Muscle of back (tissue), 11 donors: ENCODE measurements around the gene FAM124B. TPM values are rescaled to one million over a fixed set of nuclear protein-coding genes. Genes with fewer than 3 reads are reported as not detected.

Source experiments
- DNase-seq, 3 donors: peaks; one replicate each; pipeline versions ENCODE4 v3.0.0 to v3.0.0-alpha.2; 2013
- polyA plus RNA-seq, 10 donors: library from polyadenylated mRNA; unstranded; fragments of 120-200 nt; gene quantifications; one replicate each; pipeline ENCODE4 v1.2.1, GENCODE V29; 2013; ENCODE audit not compliant: insufficient read length in 10 of 10

FAM124B gene
- polyA plus RNA-seq, 10 donors, result 5.2 to 10.2 (median 7.9) TPM

GRCh38 chr2:224347176-224348051, 54.5 kb downstream of the FAM124B start:
- no peak for DNase-seq

- no peak for DNase-seq
Observed at GRCh38 chr2:224345492-224345891, 56.4 kb downstream of the FAM124B start.

- DNase-seq, result no peak
Observed at GRCh38 chr2:224343226-224343625, 58.7 kb downstream of the FAM124B start.

- peak in 1 of 3 donors; percentile 23 for DNase-seq
Observed at GRCh38 chr2:224335991-224336390, 65.9 kb downstream of the FAM124B start.

GRCh38 chr2:224334726-224335125, 67.2 kb downstream of the FAM124B start:
- DNase-seq, result no peak

- no peak for DNase-seq
Observed at GRCh38 chr2:224333726-224334482, 68.0 kb downstream of the FAM124B start.

GRCh38 chr2:224331698-224332097, 70.2 kb downstream of the FAM124B start:
- DNase-seq, result no peak

- no peak for DNase-seq
Observed at GRCh38 chr2:224328798-224329197, 73.1 kb downstream of the FAM124B start.

Other genes starting within 250 kb of the FAM124B start
- 100 to 1,000 TPM in 1 of 10 donors, 10 to 100 TPM in 9; 67.2 to 102 (median 80.5) TPM for gene CUL3, start 183.3 kb upstream of the FAM124B start, polyA plus RNA-seq